Calu3 (cell line): ENCODE data around the gene ANAPC10. TPM values are rescaled to one million over a fixed set of nuclear protein-coding genes. Genes with fewer than 3 reads are reported as not detected.

Experiments used
- BruUV-seq: library from RNA; stranded (reverse); fragments of 400-500 nt; replicated peaks from 2 replicates; lab custom pipeline; 2021; lab: Mats Ljungman, UMichigan
- CTCF ChIA-PET: fragments of 300-600 bp; sonication (Branson Sonifier 250); formaldehyde crosslinking; loops from one replicate; lab custom pipeline; 2022; ENCODE audit warnings: antibody characterized with exemption; lab: Charles Lee
- DNase-seq: peaks from one replicate; pipeline ENCODE4 v3.0.0; 2022
- H3K27ac Mint-ChIP-seq: one replicate; pipeline ENCODE4 v1.8.0; 2022; ENCODE audit warnings: mixed read lengths; ENCODE audit not compliant: unreplicated experiment
- H3K27me3 Mint-ChIP-seq: one replicate; pipeline ENCODE4 v1.8.0; 2022; ENCODE audit warnings: mixed read lengths; ENCODE audit not compliant: unreplicated experiment
- H3K36me3 Mint-ChIP-seq: one replicate; pipeline ENCODE4 v1.8.0; 2022; ENCODE audit warnings: mild to moderate bottlenecking, moderate library complexity, mixed read lengths; ENCODE audit not compliant: insufficient read depth, unreplicated experiment
- H3K4me1 Mint-ChIP-seq: one replicate; pipeline ENCODE4 v1.8.0; 2022; ENCODE audit warnings: mild to moderate bottlenecking, low read depth, mixed read lengths; ENCODE audit not compliant: unreplicated experiment
- H3K4me3 Mint-ChIP-seq: one replicate; pipeline ENCODE4 v1.8.0; 2022; ENCODE audit warnings: mild to moderate bottlenecking, low read depth, moderate library complexity, mixed read lengths; ENCODE audit not compliant: unreplicated experiment
- H3K9me3 Mint-ChIP-seq: one replicate; pipeline ENCODE4 v1.8.0; 2022; ENCODE audit warnings: low read depth, mixed read lengths; ENCODE audit not compliant: unreplicated experiment
- CTCF ChIP-seq: fragments of 200-600 bp; IDR thresholded peaks from one replicate; pipeline ENCODE4 v1.8.0; 2022; ENCODE audit warnings: antibody characterized with exemption; ENCODE audit not compliant: unreplicated experiment
- intact Hi-C: fragments of 100-400 bp; cut with micrococcal nuclease; formaldehyde crosslinking; loops from one replicate; pipeline ENCODE4 v1.10.0; 2022; ENCODE audit not compliant: unreplicated experiment
- total RNA-seq: library from RNA; stranded (reverse); gene quantifications from 2 replicates; pipeline ENCODE4 v1.2.3, GENCODE V29; 2022

The ANAPC10 gene
- total RNA-seq, 1 experiment from 2014 or later = 14.1 TPM

- no TSS peak for BruUV-seq
- H3K4me1 Mint-ChIP-seq = no peaks in the 10 kb centered on the region
- intact Hi-C loops = no loop called here
- CTCF ChIA-PET = no interaction called here
- no peaks in the 10 kb centered on the region for H3K36me3 Mint-ChIP-seq
- H3K9me3 Mint-ChIP-seq = no peaks in the 10 kb centered on the region
- TF ChIP-seq CTCF = no peak
- no peak for DNase-seq
- no peak overlapping the region for H3K27ac Mint-ChIP-seq
- H3K27me3 Mint-ChIP-seq = no peaks in the 10 kb centered on the region
- no peak overlapping the region for H3K4me3 Mint-ChIP-seq
These were observed 49.2 kb downstream of the ANAPC10 start for GRCh38 chr4:145048817-145049216.

- DNase-seq = no peak
- H3K27me3 Mint-ChIP-seq = no peaks in the 10 kb centered on the region
- no peak overlapping the region for H3K27ac Mint-ChIP-seq
- no peak for TF ChIP-seq CTCF
- H3K4me1 Mint-ChIP-seq = no peaks in the 10 kb centered on the region
- H3K4me3 Mint-ChIP-seq = no peak overlapping the region
- no peaks in the 10 kb centered on the region for H3K9me3 Mint-ChIP-seq
- BruUV-seq = no TSS peak
- CTCF ChIA-PET = no interaction called here
- intact Hi-C loops = no loop called here
- no peaks in the 10 kb centered on the region for H3K36me3 Mint-ChIP-seq
These were observed 50.8 kb downstream of the ANAPC10 start for GRCh38 chr4:145047151-145047550.

- no peak overlapping the region for H3K27ac Mint-ChIP-seq
- CTCF ChIA-PET = no interaction called here
- BruUV-seq = no TSS peak
These were observed 52.8 kb downstream of the ANAPC10 start for GRCh38 chr4:145045180-145045579.

GRCh38 chr4:145044341-145044740, 53.7 kb downstream of the ANAPC10 start:
- Mint-ChIP-seq H3K27ac (no peak overlapping the region), H3K4me1 (no peaks in the 10 kb centered on the region), H3K4me3 (no peak overlapping the region), H3K9me3 (no peaks in the 10 kb centered on the region), H3K36me3 (no peaks in the 10 kb centered on the region), H3K27me3 (no peaks in the 10 kb centered on the region)
- intact Hi-C loops = no loop called here
- DNase-seq = no peak
- no TSS peak for BruUV-seq
- CTCF ChIA-PET = no interaction called here
- no peak for TF ChIP-seq CTCF

More at GRCh38 chr4:145045180-145045579, 52.8 kb downstream of the ANAPC10 start:
- H3K27me3 Mint-ChIP-seq = no peaks in the 10 kb centered on the region
- H3K4me3 Mint-ChIP-seq = no peak overlapping the region
- no peak for TF ChIP-seq CTCF
- intact Hi-C loops = no loop called here
- no peaks in the 10 kb centered on the region for H3K9me3 Mint-ChIP-seq
- no peaks in the 10 kb centered on the region for H3K36me3 Mint-ChIP-seq
- DNase-seq = no peak
- no peaks in the 10 kb centered on the region for H3K4me1 Mint-ChIP-seq
